T-helper 22 cell (primary cell): ENCODE data around the gene ANKUB1.
A peak's percentile ranks its signal among the peaks of the same experiment; 100 is the strongest.

ENCODE experiments used
- DNase-seq: peaks from one replicate; pipeline ENCODE4 v3.0.0-alpha.2; 2020; ENCODE audit warnings: low read depth

ANKUB1 gene

GRCh38 chr3:149763565-149764195, 28.7 kb downstream of the ANKUB1 start:
- no peak for DNase-seq

GRCh38 chr3:149753717-149754116, 38.6 kb downstream of the ANKUB1 start:
- no peak for DNase-seq

- DNase-seq, result no peak
Measured at GRCh38 chr3:149752788-149753136, 39.6 kb downstream of the ANKUB1 start.

GRCh38 chr3:149752051-149752787, 40.1 kb downstream of the ANKUB1 start, which contains the start of gene COMMD2:
TSS of gene COMMD2 (minus strand) at chr3:149752489. CDS start at chr3:149752444, 45 bp downstream.
- DNase-seq, result peak; percentile 51

GRCh38 chr3:149751551-149751950, 40.8 kb downstream of the ANKUB1 start:
- DNase-seq, result no peak

GRCh38 chr3:149744606-149745005, 47.7 kb downstream of the ANKUB1 start:
- no peak for DNase-seq

GRCh38 chr3:149744151-149744550, 48.2 kb downstream of the ANKUB1 start:
- DNase-seq, result no peak

GRCh38 chr3:149739396-149739795, 53.0 kb downstream of the ANKUB1 start:
- no peak for DNase-seq

GRCh38 chr3:149738876-149739275, 53.5 kb downstream of the ANKUB1 start:
- DNase-seq, result no peak

- DNase-seq, result no peak
Measured at GRCh38 chr3:149736953-149737205, 55.5 kb downstream of the ANKUB1 start.

GRCh38 chr3:149736175-149736952, 56.0 kb downstream of the ANKUB1 start:
- no peak for DNase-seq

- no peak for DNase-seq
Measured at GRCh38 chr3:149732234-149732633, 60.1 kb downstream of the ANKUB1 start.

- no peak for DNase-seq
Measured at GRCh38 chr3:149727656-149728055, 64.7 kb downstream of the ANKUB1 start.

GRCh38 chr3:149726716-149727407, 65.5 kb downstream of the ANKUB1 start:
- no peak for DNase-seq

GRCh38 chr3:149723781-149724180, 68.6 kb downstream of the ANKUB1 start:
- DNase-seq, result no peak

GRCh38 chr3:149720918-149721317, 71.4 kb downstream of the ANKUB1 start:
- DNase-seq, result no peak

GRCh38 chr3:149717391-149718056, 74.8 kb downstream of the ANKUB1 start:
- no peak for DNase-seq

- DNase-seq, result no peak
Measured at GRCh38 chr3:149716984-149717383, 75.4 kb downstream of the ANKUB1 start.

- no peak for DNase-seq
Measured at GRCh38 chr3:149715247-149715646, 77.1 kb downstream of the ANKUB1 start.

GRCh38 chr3:149713730-149714654, 78.4 kb downstream of the ANKUB1 start:
- no peak for DNase-seq
